Activated T-helper 1 cell treated with anti-CD3 and anti-CD28 coated beads, Interleukin-2, amount 50 U/mL, for 16 hours (primary cell): Measurements from ENCODE around the gene DSE.

ENCODE experiments used
- DNase-seq, 2 donors: peaks; one replicate each; pipeline ENCODE4 v3.0.0-alpha.2; 2020; ENCODE audit warnings: low read depth in 1 of 2, low spot score in 1 of 2

Gene DSE

GRCh38 chr6:116472706-116473105, 102.0 kb downstream of the DSE start:
- DNase-seq, result no peak

- DNase-seq, result no peak
These were observed 104.4 kb downstream of the DSE start for GRCh38 chr6:116475141-116475540.

- DNase-seq, result no peak
These were observed 105.4 kb downstream of the DSE start for GRCh38 chr6:116476002-116476678.

DNA sequence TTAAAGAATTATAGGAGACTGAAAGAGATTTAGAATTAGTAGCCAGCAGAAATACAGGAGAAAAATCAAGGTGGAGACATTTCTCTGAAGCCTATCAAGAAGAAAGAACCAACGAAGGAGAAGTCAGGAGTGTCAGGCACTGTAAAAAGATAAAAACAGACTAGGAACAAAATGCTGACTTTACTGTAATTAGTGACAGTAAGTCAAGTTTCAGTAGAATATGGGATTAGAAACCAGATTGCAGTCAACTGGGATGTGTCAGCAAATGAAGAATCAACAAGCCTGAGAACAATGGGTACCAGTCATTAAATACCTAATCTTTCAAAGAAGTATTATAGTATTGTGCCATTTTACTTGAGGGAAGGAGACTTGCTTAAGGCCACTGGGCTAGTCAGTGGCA, 112.0 kb downstream of the DSE start:
- no peak for DNase-seq

- no peak for DNase-seq
These were observed 112.9 kb downstream of the DSE start for GRCh38 chr6:116483616-116484015.

GRCh38 chr6:116485559-116486184, 114.9 kb downstream of the DSE start:
- no peak for DNase-seq

- DNase-seq, result no peak
These were observed 121.0 kb downstream of the DSE start for GRCh38 chr6:116491610-116492330.

GRCh38 chr6:116492331-116493067, 121.8 kb downstream of the DSE start:
- DNase-seq, result no peak
